IMR-90 (cell line): Measurements from ENCODE around the gene ZC2HC1C. TPM values are rescaled to one million over a fixed set of nuclear protein-coding genes. Genes with fewer than 3 reads are reported as not detected.

ENCODE experiments used
- ATAC-seq: fragments of 200-7000 bp; cut with Tn5 transposase; 2 replicates; pipeline ENCODE4 v1.9.1; 2020; ENCODE audit warnings: low read depth, mild to moderate bottlenecking, moderate library complexity
- BruUV-seq: library from RNA; stranded (reverse); fragments of 400-500 nt; replicated peaks from 2 replicates; lab custom pipeline; 2021; lab: Mats Ljungman, UMichigan
- CTCF ChIA-PET: fragments of 300-600 bp; formaldehyde crosslinking; extraction: SDS; loops from one replicate; lab custom pipeline; 2021; ENCODE audit warnings: antibody characterized with exemption; lab: Yijun Ruan, JAX
- POLR2A ChIA-PET: fragments of 300-600 bp; sonication (Branson Sonifier 250); formaldehyde crosslinking; loops from one replicate; lab custom pipeline; 2022; ENCODE audit warnings: antibody characterized with exemption; ENCODE audit not compliant: unreplicated experiment; lab: Charles Lee
- DNase-seq: peaks from one replicate; pipeline ENCODE4 v3.0.0; 2013
- H2AFZ ChIP-seq: replicated peaks from 2 replicates; pipeline ENCODE3; 2013; ENCODE audit warnings: low read length, mild to moderate bottlenecking; ENCODE audit not compliant: poor library complexity
- H2AK5ac ChIP-seq: 2 replicates; pipeline ENCODE4 v1.6.1; 2013; ENCODE audit warnings: low read depth, low read length, inconsistent platforms
- H2AK9ac ChIP-seq: replicated peaks from 2 replicates; pipeline ENCODE3; 2013; ENCODE audit warnings: mild to moderate bottlenecking, low read depth, low read length, moderate library complexity; ENCODE audit not compliant: poor library complexity
- H2BK120ac ChIP-seq: 2 replicates; pipeline ENCODE4 v1.6.1; 2013; ENCODE audit warnings: low read depth, low read length, inconsistent platforms
- H2BK15ac ChIP-seq: 3 replicates; pipeline ENCODE4 v1.6.1; 2013; ENCODE audit warnings: low read depth, low read length, inconsistent platforms
- H2BK20ac ChIP-seq: 2 replicates; pipeline ENCODE4 v1.6.1; 2013; ENCODE audit warnings: low read depth, mild to moderate bottlenecking, inconsistent platforms, low read length, moderate library complexity
- H2BK5ac ChIP-seq: 2 replicates; pipeline ENCODE4 v1.6.1; 2013; ENCODE audit warnings: mild to moderate bottlenecking, low read depth, low read length, inconsistent platforms; ENCODE audit not compliant: poor library complexity, severe bottlenecking
- H3K14ac ChIP-seq: replicated peaks from 2 replicates; pipeline ENCODE4 v1.6.1; 2013; ENCODE audit warnings: low read depth, low read length, inconsistent platforms
- H3K18ac ChIP-seq: 2 replicates; pipeline ENCODE4 v1.6.1; 2013; ENCODE audit warnings: low read depth, low read length, control low read depth
- H3K23ac ChIP-seq: 2 replicates; pipeline ENCODE4 v1.6.1; 2013; ENCODE audit warnings: low read depth, low read length, inconsistent platforms
- H3K27ac ChIP-seq: 2 replicates; pipeline ENCODE4 v1.5.1; 2013; ENCODE audit warnings: mild to moderate bottlenecking, control low read depth, low read length; ENCODE audit not compliant: insufficient read depth
- H3K27me3 ChIP-seq: 2 replicates; pipeline ENCODE4 v1.6.1; 2013; ENCODE audit warnings: low read length; ENCODE audit not compliant: control insufficient read depth, insufficient read depth
- H3K36me3 ChIP-seq: 2 replicates; pipeline ENCODE4 v1.6.1; 2013; ENCODE audit warnings: low read length, mixed read lengths; ENCODE audit not compliant: control insufficient read depth, insufficient read depth
- H3K4ac ChIP-seq: 2 replicates; pipeline ENCODE4 v1.6.1; 2013; ENCODE audit warnings: low read depth, low read length, inconsistent platforms
- H3K4me1 ChIP-seq: 2 replicates; pipeline ENCODE4 v1.6.1; 2013; ENCODE audit warnings: low read length, mixed read lengths; ENCODE audit not compliant: control insufficient read depth, insufficient read depth
- H3K4me2 ChIP-seq: 2 replicates; pipeline ENCODE4 v1.6.1; 2013; ENCODE audit warnings: low read depth, mild to moderate bottlenecking, control low read depth, low read length, moderate library complexity
- H3K4me3 ChIP-seq: 2 replicates; pipeline ENCODE4 v1.5.1; 2013; ENCODE audit warnings: low read depth, mild to moderate bottlenecking, control low read depth, low read length, moderate library complexity; ENCODE audit not compliant: insufficient read depth
- H3K56ac ChIP-seq: 2 replicates; pipeline ENCODE4 v1.6.1; 2013; ENCODE audit warnings: low read length, inconsistent platforms; ENCODE audit not compliant: insufficient read depth; ENCODE audit errors: extremely low read depth
- H3K79me1 ChIP-seq, 2 experiments: 2 replicates each; pipeline ENCODE4 v1.6.1; 2013; ENCODE audit warnings: low read length in 2 of 2, inconsistent platforms in 1 of 2, low read depth in 1 of 2
- H3K9ac ChIP-seq: 2 replicates; pipeline ENCODE4 v1.6.1; 2013; ENCODE audit warnings: low read depth, low read length, control low read depth
- H3K9me1 ChIP-seq: 2 replicates; pipeline ENCODE4 v1.6.1; 2013; ENCODE audit warnings: low read length, inconsistent platforms; ENCODE audit not compliant: insufficient read depth
- H3K9me3 ChIP-seq: 2 replicates; pipeline ENCODE4 v1.6.1; 2013; ENCODE audit warnings: low read length; ENCODE audit not compliant: control insufficient read depth, insufficient read depth
- H4K20me1 ChIP-seq: 2 replicates; pipeline ENCODE4 v1.6.1; 2013; ENCODE audit warnings: low read length, inconsistent platforms; ENCODE audit not compliant: insufficient read depth
- H4K5ac ChIP-seq: 2 replicates; pipeline ENCODE4 v1.6.1; 2013; ENCODE audit warnings: mild to moderate bottlenecking, low read depth, low read length, control low read depth
- H4K8ac ChIP-seq, 2 experiments: 2 replicates each; pipeline ENCODE4 v1.6.1; 2013; ENCODE audit warnings: low read depth in 2 of 2, low read length in 2 of 2, control low read depth in 1 of 2, inconsistent platforms in 1 of 2
- H4K91ac ChIP-seq: 2 replicates; pipeline ENCODE4 v1.6.1; 2013; ENCODE audit warnings: low read depth, low read length, inconsistent platforms; ENCODE audit not compliant: insufficient read depth
- BHLHE40 ChIP-seq: fragments of 150-350 bp; IDR thresholded peaks from 2 replicates; pipeline ENCODE4 v1.6.1; 2016; ENCODE audit warnings: mild to moderate bottlenecking, low read depth, low read length
- CEBPB ChIP-seq: IDR thresholded peaks from 2 replicates; pipeline ENCODE4 v1.6.1; 2012; ENCODE audit warnings: low read depth, low read length, improper control_type of control experiment
- CHD1 ChIP-seq: IDR thresholded peaks from 2 replicates; pipeline ENCODE4 v1.6.1; 2012; ENCODE audit warnings: low read depth, low read length, improper control_type of control experiment
- CTCF ChIP-seq: conservative IDR thresholded peaks from 2 replicates; pipeline ENCODE4 v1.5.1; 2012; ENCODE audit warnings: mild to moderate bottlenecking, low read depth, low read length, improper control_type of control experiment
- ELK1 ChIP-seq: fragments of 150-350 bp; IDR thresholded peaks from 2 replicates; pipeline ENCODE4 v1.6.1; 2016; ENCODE audit warnings: low read depth, mild to moderate bottlenecking, low read length, moderate library complexity, borderline replicate concordance
- FOS ChIP-seq: fragments of 150-350 bp; IDR thresholded peaks from 2 replicates; pipeline ENCODE4 v1.6.1; 2016; ENCODE audit warnings: low read depth, low read length
- MAFK ChIP-seq: IDR thresholded peaks from 2 replicates; pipeline ENCODE4 v1.6.1; 2012; ENCODE audit warnings: low read depth, low read length, improper control_type of control experiment
- MAZ ChIP-seq: IDR thresholded peaks from 2 replicates; pipeline ENCODE4 v1.6.1; 2012; ENCODE audit warnings: low read depth, mild to moderate bottlenecking, low read length, improper control_type of control experiment, moderate library complexity, borderline replicate concordance
- MXI1 ChIP-seq: IDR thresholded peaks from 2 replicates; pipeline ENCODE4 v1.6.1; 2012; ENCODE audit warnings: low read depth, mild to moderate bottlenecking, low read length, moderate library complexity, borderline replicate concordance
- NFE2L2 ChIP-seq: fragments of 150-350 bp; IDR thresholded peaks from 2 replicates; pipeline ENCODE4 v1.6.1; 2016; ENCODE audit warnings: low read depth, mild to moderate bottlenecking, low read length
- POLR2A ChIP-seq: IDR thresholded peaks from 2 replicates; pipeline ENCODE4 v1.6.1; 2012; ENCODE audit warnings: mild to moderate bottlenecking, low read depth, low read length
- RAD21 ChIP-seq: IDR thresholded peaks from 2 replicates; pipeline ENCODE4 v1.6.1; 2012; ENCODE audit warnings: low read length, improper control_type of control experiment
- RCOR1 ChIP-seq: IDR thresholded peaks from 2 replicates; pipeline ENCODE4 v1.6.1; 2012; ENCODE audit warnings: mild to moderate bottlenecking, low read length, improper control_type of control experiment; ENCODE audit not compliant: insufficient replicate concordance
- RFX5 ChIP-seq: IDR thresholded peaks from 2 replicates; pipeline ENCODE4 v1.8.0; 2012; ENCODE audit warnings: low read depth, mild to moderate bottlenecking, low read length, moderate library complexity
- SMC3 ChIP-seq: fragments of 150-350 bp; IDR thresholded peaks from 2 replicates; pipeline ENCODE4 v1.6.1; 2016; ENCODE audit warnings: low read depth, mild to moderate bottlenecking, antibody characterized with exemption, low read length, moderate library complexity
- USF2 ChIP-seq: fragments of 150-350 bp; IDR thresholded peaks from 2 replicates; pipeline ENCODE4 v1.6.1; 2017; ENCODE audit warnings: mild to moderate bottlenecking, antibody characterized with exemption, low read length, low read depth
- WGBS, 2 experiments: methylation state at CpG; one replicate each; pipeline versions ENCODE4 v1.1.5 to v1.1.7; 2013; ENCODE audit warnings: missing lambda C conversion rate in 2 of 2; ENCODE audit not compliant: insufficient read length in 1 of 2; ENCODE audit errors: extremely low coverage in 2 of 2; 5-methylcytosine and 5-hydroxymethylcytosine counted together
- dilution Hi-C: fragments of 300-500 bp; cut with HindIII; formaldehyde crosslinking; loops from one replicate; pipeline ENCODE4 v1.14.3; 2018; ENCODE audit warnings: low sequenced_read_pairs; ENCODE audit not compliant: unreplicated experiment
- in situ Hi-C: fragments of 300-500 bp; cut with MboI; formaldehyde crosslinking; loops from 3 replicates; pipeline ENCODE4 v1.14.3; 2019; ENCODE audit warnings: low sequenced_read_pairs, inconsistent platforms, mixed read lengths
- intact Hi-C: fragments of 100-400 bp; cut with micrococcal nuclease; formaldehyde crosslinking; loops from 2 replicates; pipeline ENCODE4 v1.10.0; 2022
- polyA plus RNA-seq, 3 experiments: library from polyadenylated mRNA; depleted of rRNA; stranded (reverse); fragments of >200 nt; gene quantifications; 2 replicates each; pipeline ENCODE4 v1.2.3, GENCODE V29; 2012; ENCODE audit warnings: low replicate concordance in 1 of 3
- total RNA-seq: library from RNA; depleted of rRNA; stranded (reverse); fragments of >200 nt; gene quantifications from 2 replicates; pipeline ENCODE4 v1.2.3, GENCODE V29; 2012

ZC2HC1C gene
- total and polyA plus RNA-seq, 2 of the 4 experiments (the other 2 are of a cell fraction): 0.15 to 0.54 TPM

DNA sequence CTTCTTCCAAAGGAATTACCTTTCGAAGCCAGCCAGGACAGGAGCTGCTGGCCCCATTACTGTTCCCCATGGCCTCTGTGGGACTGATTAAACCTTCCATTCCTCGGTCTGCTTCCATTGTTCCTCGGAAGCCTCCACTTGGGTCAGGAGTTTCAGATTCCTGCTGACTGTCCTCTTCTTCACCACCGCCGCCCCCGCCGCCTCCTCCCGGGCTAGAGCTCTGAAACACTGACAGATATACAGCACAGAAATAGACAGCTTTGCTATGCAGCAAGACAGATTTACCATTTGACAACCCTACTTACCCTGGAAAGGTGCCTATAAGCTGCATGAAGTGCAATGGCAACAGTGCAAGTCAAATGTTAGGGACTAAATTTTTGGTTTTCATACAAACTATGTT lies 21.8 kb downstream of the ZC2HC1C start:
- Histone ChIP-seq H3K27ac (no peak overlapping the region), H2BK20ac (no peak overlapping the region), H3K4me2 (no peak overlapping the region), H4K91ac (no peak overlapping the region), H3K9me3 (no peaks in the 10 kb centered on the region), H3K4me1 (0 out of 2 replicates have a peak, but pooled peaks cover 3% of the 10 kb centered on the region), H3K79me1 (no peaks in the 10 kb centered on the region; a peak in 1 of 4 replicates), H3K4me3 (no peak overlapping the region), H4K20me1 (no peaks in the 10 kb centered on the region), H2BK120ac (no peak overlapping the region), H3K23ac (no peak overlapping the region), H3K18ac (no peak overlapping the region; the same call in 1 of the 2 replicates), H3K36me3 (peaks cover 22% of the 10 kb centered on the region), H3K56ac (no peak overlapping the region), H3K9ac (no peak overlapping the region), H3K27me3 (no peaks in the 10 kb centered on the region), H4K5ac (no peak overlapping the region), H2AK5ac (no peak overlapping the region), H2AK9ac (no peak overlapping the region), H2BK5ac (no peak overlapping the region), H2AFZ (no peak overlapping the region), H3K9me1 (no peaks in the 10 kb centered on the region), H3K4ac (no peak overlapping the region), H2BK15ac (no peak overlapping the region), H3K14ac (no peak overlapping the region), H4K8ac (no peak overlapping the region)
- no TSS peak for BruUV-seq
- DNase-seq: no peak
- CTCF ChIA-PET: interaction anchor here (0.7 kb wide), 1 partner anchor 25 kb away, joined by 3 read pairs; no protein-coding TSS in a partner anchor
- POLR2A ChIA-PET: no interaction called here
- WGBS, 2 experiments: 89% methylated on average over 1 of the region's 8 CpGs; no CpG with 5 or more reads in 1 of the 2 experiments
- TF ChIP-seq MXI1: no peak
- no peak for TF ChIP-seq CHD1
- TF ChIP-seq FOS: no peak
- TF ChIP-seq SMC3: no peak
- TF ChIP-seq RCOR1: no peak
- no peak for TF ChIP-seq CEBPB
- TF ChIP-seq NFE2L2: no peak
- no peak for TF ChIP-seq ELK1
- TF ChIP-seq USF2: no peak
- no peak for TF ChIP-seq MAZ
- TF ChIP-seq MAFK: no peak
- TF ChIP-seq POLR2A: no peak
- TF ChIP-seq BHLHE40: no peak
- no peak for TF ChIP-seq RAD21
- TF ChIP-seq RFX5: no peak
- no peak for TF ChIP-seq CTCF
- dilution Hi-C loops (no loop called here), in situ Hi-C loops (no loop called here), intact Hi-C loops (no loop called here)
- ATAC-seq: no peak
